HEK293T (cell line): Measurements from ENCODE around the gene NDFIP1.
"Not testable (repeated sequence)": the region's sequence is repeated elsewhere in the genome, so short reads cannot be mapped to it uniquely, and the experiment has no call there.

Experiments used
- CTCF ChIA-PET: fragments of 350-600 bp; formaldehyde crosslinking; extraction: SDS; loops from one replicate; lab custom pipeline; 2021; ENCODE audit warnings: antibody characterized with exemption, inconsistent platforms; lab: Yijun Ruan, JAX
- POLR2A ChIA-PET: fragments of 350-600 bp; formaldehyde crosslinking; extraction: SDS; loops from one replicate; lab custom pipeline; 2020; ENCODE audit warnings: antibody characterized with exemption, inconsistent platforms; lab: Yijun Ruan, JAX
- DNase-seq: peaks from one replicate; pipeline ENCODE4 v3.0.0; 2012; ENCODE audit warnings: mixed read lengths; ENCODE audit errors: extremely low spot score
- ARNT ChIP-seq: fragments of 450-650 bp; IDR thresholded peaks from 2 replicates; pipeline ENCODE4 v1.6.1; 2017; ENCODE audit warnings: mild to moderate bottlenecking
- BHLHE40 ChIP-seq: fragments of 450-650 bp; IDR thresholded peaks from 2 replicates; pipeline ENCODE4 v1.6.1; 2016; ENCODE audit warnings: mild to moderate bottlenecking, moderate library complexity, borderline replicate concordance
- CTBP1 ChIP-seq: fragments of 450-650 bp; IDR thresholded peaks from 2 replicates; pipeline ENCODE4 v1.6.1; 2016; ENCODE audit warnings: borderline replicate concordance
- ELF4 ChIP-seq: fragments of 450-650 bp; IDR thresholded peaks from 2 replicates; pipeline ENCODE4 v1.6.1; 2017; ENCODE audit warnings: antibody characterized with exemption
- FOXA1 ChIP-seq: fragments of 450-650 bp; IDR thresholded peaks from 2 replicates; pipeline ENCODE4 v1.6.1; 2016; ENCODE audit warnings: mild to moderate bottlenecking
- FOXK2 ChIP-seq: fragments of 450-650 bp; IDR thresholded peaks from 2 replicates; pipeline ENCODE4 v1.6.1; 2016; ENCODE audit warnings: mild to moderate bottlenecking
- FOXM1 ChIP-seq: fragments of 450-650 bp; IDR thresholded peaks from 2 replicates; pipeline ENCODE4 v1.6.1; 2017; ENCODE audit warnings: mild to moderate bottlenecking, borderline replicate concordance
- HDGF ChIP-seq: fragments of 450-650 bp; IDR thresholded peaks from 2 replicates; pipeline ENCODE4 v1.6.1; 2017; ENCODE audit warnings: antibody characterized with exemption, borderline replicate concordance
- L3MBTL2 ChIP-seq: fragments of 450-650 bp; conservative IDR thresholded peaks from 2 replicates; pipeline ENCODE4 v1.6.1; 2016; ENCODE audit warnings: mild to moderate bottlenecking
- LEF1 ChIP-seq: fragments of 450-650 bp; IDR thresholded peaks from 2 replicates; pipeline ENCODE4 v1.6.1; 2017; ENCODE audit warnings: mild to moderate bottlenecking, borderline replicate concordance
- NFRKB ChIP-seq: fragments of 450-650 bp; IDR thresholded peaks from 2 replicates; pipeline ENCODE4 v1.6.1; 2016; ENCODE audit warnings: mild to moderate bottlenecking, moderate library complexity
- PKNOX1 ChIP-seq: fragments of 450-650 bp; IDR thresholded peaks from 2 replicates; pipeline ENCODE4 v1.6.1; 2016
- SP1 ChIP-seq: fragments of 450-650 bp; IDR thresholded peaks from 2 replicates; pipeline ENCODE4 v1.6.1; 2017
- SUZ12 ChIP-seq: fragments of 450-650 bp; IDR thresholded peaks from 2 replicates; pipeline ENCODE4 v1.6.1; 2016; ENCODE audit warnings: mild to moderate bottlenecking
- TARDBP ChIP-seq: fragments of 450-650 bp; IDR thresholded peaks from 2 replicates; pipeline ENCODE4 v1.6.1; 2016
- ZNF384 ChIP-seq: fragments of 450-650 bp; IDR thresholded peaks from 2 replicates; pipeline ENCODE4 v1.6.1; 2016

NDFIP1 gene

GRCh38 chr5:142186514-142186856 lies 77.9 kb downstream of the NDFIP1 start:
- POLR2A ChIA-PET: no interaction called here
- TF ChIP-seq FOXA1: no peak
- TF ChIP-seq SP1: no peak
- TF ChIP-seq SUZ12: no peak
- TF ChIP-seq FOXK2: no peak
- no peak for DNase-seq
- CTCF ChIA-PET: interaction anchor here (0.7 kb wide), 1 partner anchor 29 kb away, joined by 3 read pairs; no protein-coding TSS in a partner anchor

GRCh38 chr5:142186857-142187594 lies 78.4 kb downstream of the NDFIP1 start:
- TF ChIP-seq FOXA1 (no peak), SUZ12 (no peak), HDGF (no peak), ELF4 (no peak), SP1 (no peak), FOXK2 (no peak), LEF1 (no peak), CTBP1 (no peak), FOXM1 (no peak), ARNT (no peak), L3MBTL2 (no peak), TARDBP (no peak), NFRKB (no peak), BHLHE40 (no peak), PKNOX1 (no peak)
- ChIA-PET CTCF (interaction anchor here (0.7 kb wide), 1 partner anchor 29 kb away, joined by 3 read pairs; no protein-coding TSS in a partner anchor), POLR2A (no interaction called here)
- DNase-seq: no peak

GRCh38 chr5:142188691-142189090 lies 80.1 kb downstream of the NDFIP1 start:
- DNase-seq, POLR2A ChIA-PET: not testable (repeated sequence)
- CTCF ChIA-PET: interaction anchor here (1.5 kb wide), 1 partner anchor 12 kb away, joined by 4 read pairs; no protein-coding TSS in a partner anchor

- no peak for TF ChIP-seq CTBP1
- TF ChIP-seq NFRKB: no peak
- TF ChIP-seq ELF4: no peak
- no peak for TF ChIP-seq BHLHE40
- TF ChIP-seq HDGF: no peak
- TF ChIP-seq FOXK2: no peak
- TF ChIP-seq FOXA1: no peak
- CTCF ChIA-PET: interaction anchor here (0.6 kb wide), 1 partner anchor 61 kb away, joined by 3 read pairs; no protein-coding TSS in a partner anchor
- POLR2A ChIA-PET: no interaction called here
- DNase-seq: no peak
These were observed 81.2 kb downstream of the NDFIP1 start for GRCh38 chr5:142189813-142190212.

GRCh38 chr5:142191776-142192175 lies 83.2 kb downstream of the NDFIP1 start:
- TF ChIP-seq SUZ12: no peak
- no peak for DNase-seq
- ChIA-PET CTCF (no interaction called here), POLR2A (no interaction called here)

GRCh38 chr5:142192286-142193113 lies 83.9 kb downstream of the NDFIP1 start:
- ChIA-PET POLR2A (no interaction called here), CTCF (no interaction called here)
- TF ChIP-seq LEF1 (no peak), FOXK2 (no peak), PKNOX1 (no peak), TARDBP (no peak), HDGF (no peak), BHLHE40 (no peak), SP1 (no peak), CTBP1 (no peak), SUZ12 (no peak)
- no peak for DNase-seq

DNA sequence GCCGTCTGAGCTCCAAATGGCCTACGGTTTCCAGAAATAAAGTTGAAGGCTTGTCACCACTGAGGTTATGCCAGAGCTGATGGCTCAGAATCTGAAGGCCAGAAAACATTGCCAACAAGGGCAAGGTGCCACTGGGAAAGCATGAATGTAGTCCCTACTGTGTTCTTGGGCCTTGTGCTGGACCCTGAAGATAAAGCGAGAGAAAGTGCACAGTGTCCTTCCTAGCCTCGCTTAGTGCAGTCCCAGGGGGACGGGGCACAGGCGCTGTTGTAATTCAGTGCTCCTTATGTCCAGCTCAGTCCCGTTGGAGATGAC lies 84.5 kb downstream of the NDFIP1 start:
- no peak for TF ChIP-seq TARDBP
- TF ChIP-seq FOXA1: no peak
- TF ChIP-seq L3MBTL2: no peak
- no peak for TF ChIP-seq LEF1
- no peak for TF ChIP-seq ZNF384
- no peak for TF ChIP-seq SP1
- no peak for TF ChIP-seq NFRKB
- no peak for TF ChIP-seq BHLHE40
- TF ChIP-seq SUZ12: no peak
- no peak for TF ChIP-seq CTBP1
- TF ChIP-seq HDGF: no peak
- no peak for TF ChIP-seq PKNOX1
- TF ChIP-seq FOXK2: no peak
- TF ChIP-seq ARNT: no peak
- TF ChIP-seq ELF4: no peak
- TF ChIP-seq FOXM1: no peak
- CTCF ChIA-PET: no interaction called here
- no peak for DNase-seq
- POLR2A ChIA-PET: no interaction called here
